Hematopoietic multipotent progenitor cell treated with erythropoietin and hydrocortisone succinate and interleukin-3 and kit ligand, for 4 days (in vitro differentiated cells): ENCODE results near the gene PRKCI.
"Not testable (repeated sequence)": the region's sequence is repeated elsewhere in the genome, so short reads cannot be mapped to it uniquely, and the experiment has no call there.

Source experiments
- DNase-seq: peaks from one replicate; pipeline ENCODE4 v3.0.0-alpha.2; 2015

The PRKCI gene

DNA sequence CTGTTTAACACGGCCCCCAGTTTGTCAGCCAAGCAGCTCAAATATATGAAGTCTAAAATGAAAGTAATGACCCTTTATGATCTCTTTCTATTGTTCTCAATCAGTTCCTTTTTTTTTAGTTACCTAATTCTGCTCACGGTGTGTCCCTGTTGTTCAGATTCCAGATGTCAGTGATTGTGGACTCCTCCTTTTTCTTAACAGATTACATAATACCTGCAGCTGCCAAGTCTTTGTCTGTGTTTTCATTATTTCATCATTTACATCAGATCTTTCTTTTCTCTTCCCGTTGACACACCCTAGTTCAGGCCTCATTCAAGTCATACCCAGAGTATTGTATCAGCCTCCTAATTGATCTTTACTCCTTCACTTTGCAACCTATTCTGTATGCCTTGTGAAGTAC lies 79.2 kb downstream of the PRKCI start:
- DNase-seq, result peak; percentile 53

DNA sequence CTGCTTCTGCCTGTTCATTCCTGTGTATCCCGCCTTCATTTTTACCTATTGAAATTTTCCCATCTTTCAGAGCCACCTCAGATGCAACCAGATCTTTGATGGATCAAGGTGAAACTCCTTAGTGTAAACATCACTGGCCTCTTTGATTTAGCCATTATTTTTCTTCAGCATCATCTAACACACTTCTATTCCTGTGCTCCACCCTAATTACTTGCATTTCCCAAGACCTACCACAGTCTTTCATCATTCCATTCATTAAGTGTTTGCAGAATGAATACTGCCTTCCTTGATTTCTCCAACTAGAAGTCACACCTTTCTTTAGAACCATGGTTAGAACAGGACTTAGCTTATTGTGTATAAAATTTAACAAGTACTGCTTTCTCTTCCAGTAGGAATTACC lies 79.8 kb downstream of the PRKCI start:
- no peak for DNase-seq

DNA sequence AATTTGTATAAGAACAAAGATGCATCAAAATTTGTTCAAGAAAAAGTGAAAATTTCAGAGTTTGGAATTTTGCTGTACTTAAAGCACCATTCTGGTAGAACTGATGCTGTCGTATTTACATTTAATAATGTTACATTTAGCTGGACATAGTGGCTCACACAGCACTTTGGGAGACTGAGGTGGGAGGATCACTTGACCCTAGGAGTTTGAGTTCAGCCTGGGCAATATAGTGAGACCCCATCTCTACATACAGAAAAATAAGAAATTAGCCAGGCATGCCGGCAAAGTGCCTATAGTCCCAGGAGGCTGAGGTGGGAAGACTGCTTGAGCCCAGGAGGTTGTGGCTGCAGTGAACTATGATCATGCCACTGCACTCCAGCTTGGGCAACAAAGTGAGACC lies 83.8 kb downstream of the PRKCI start:
- no peak for DNase-seq

DNA sequence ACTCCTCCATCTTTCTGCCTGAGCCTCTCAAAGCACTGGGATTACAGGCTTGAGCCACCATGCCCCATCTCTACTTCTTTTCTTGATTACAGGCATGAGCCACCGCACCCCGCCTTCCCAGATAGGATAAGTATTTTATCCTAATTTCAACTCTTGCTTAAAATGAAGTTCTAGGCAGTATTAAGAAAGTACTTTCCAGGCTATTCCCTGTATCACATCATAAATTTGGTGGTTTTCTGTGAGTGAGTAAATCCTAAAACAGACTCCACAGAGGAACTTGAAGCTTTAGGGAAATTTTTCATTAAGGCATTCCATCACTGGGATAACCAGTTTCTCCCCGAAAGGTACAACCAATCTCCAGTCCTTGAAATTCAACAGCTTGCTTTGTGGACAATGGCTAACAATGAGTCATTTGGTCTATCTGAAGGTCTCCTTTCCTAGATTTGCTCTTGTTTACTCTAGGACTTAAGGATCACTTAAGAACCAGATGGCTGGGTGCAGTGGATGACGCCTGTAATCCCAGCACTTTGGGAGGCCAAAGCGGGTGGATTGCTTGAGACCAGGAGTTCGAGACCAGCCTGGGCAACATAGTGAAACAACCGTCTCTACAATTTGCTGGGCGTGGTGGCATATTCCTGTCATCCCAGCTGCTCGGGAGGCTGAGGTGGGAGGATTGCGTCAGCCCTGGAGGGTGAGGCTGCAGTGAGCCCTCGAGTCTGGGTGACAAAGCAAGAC lies 85.6 kb downstream of the PRKCI start:
- DNase-seq, result no peak

DNA sequence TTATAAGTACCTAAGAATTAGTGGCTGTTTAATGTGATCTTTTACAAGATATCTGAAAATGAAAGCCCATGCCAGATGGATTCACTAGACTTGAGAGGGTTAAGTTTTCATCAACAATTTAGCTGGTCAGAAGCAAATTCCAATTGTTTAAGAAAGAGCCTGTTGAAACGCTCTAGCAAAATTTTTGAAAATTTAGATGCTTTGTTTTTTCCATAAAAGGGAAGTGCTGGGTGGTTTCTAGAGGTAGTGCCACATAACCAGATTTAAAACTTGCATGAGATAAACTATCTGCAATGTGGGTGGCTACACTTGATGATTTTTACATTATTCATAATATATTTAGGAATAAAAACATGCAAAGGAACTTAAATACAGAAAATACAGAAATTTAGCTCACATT lies 86.8 kb downstream of the PRKCI start:
- no peak for DNase-seq

DNA sequence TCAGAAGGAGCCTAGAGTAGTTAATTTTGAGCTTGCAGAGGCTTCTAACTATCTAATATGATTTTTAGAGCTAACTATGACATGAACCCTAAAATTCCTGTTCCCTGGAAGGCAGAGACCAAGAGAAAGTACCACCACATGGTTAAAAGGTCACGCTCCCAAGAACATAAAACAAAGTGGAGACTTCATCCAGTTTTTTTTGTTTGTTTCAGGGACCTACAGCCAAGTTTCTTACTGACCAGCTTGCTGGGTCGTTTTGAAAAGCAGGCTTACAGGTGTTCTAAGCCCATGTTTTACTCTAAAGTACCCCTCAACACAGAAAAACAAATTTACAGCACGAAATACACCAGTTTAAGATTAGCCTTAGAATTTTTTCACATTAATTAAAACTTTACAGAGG lies 95.7 kb downstream of the PRKCI start:
- DNase-seq, result no peak

DNA sequence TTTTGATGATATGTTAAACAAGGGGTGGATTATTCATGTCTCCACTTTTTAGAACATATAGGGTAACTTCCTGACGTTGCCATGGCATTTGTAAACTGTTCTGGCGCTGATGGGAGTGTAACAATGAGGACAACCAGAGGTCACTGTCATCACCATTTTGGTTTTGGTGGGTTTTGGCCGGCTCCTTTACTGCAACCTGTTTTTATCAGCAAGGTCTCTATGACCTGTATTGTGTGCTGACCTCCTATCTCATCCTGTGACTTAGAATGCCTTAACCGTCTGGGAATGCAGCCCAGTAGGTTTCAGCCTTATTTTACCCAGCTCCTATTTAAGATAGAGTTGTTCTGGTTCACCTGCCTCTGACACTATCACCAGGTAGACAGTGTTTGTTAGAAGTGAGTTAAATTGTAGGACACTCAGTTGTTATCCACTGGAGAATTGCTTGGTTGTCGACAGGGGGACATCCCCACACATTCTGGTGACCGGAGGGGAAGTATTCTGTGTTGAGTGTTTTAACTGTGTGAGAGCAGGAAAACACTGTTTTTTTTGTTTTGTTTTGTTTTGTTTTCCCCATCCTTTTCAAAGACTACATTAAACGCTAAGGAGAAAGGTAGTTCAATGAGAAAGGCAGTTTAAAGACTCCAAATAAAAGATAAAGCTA lies 98.4 kb downstream of the PRKCI start:
- no peak for DNase-seq

DNA sequence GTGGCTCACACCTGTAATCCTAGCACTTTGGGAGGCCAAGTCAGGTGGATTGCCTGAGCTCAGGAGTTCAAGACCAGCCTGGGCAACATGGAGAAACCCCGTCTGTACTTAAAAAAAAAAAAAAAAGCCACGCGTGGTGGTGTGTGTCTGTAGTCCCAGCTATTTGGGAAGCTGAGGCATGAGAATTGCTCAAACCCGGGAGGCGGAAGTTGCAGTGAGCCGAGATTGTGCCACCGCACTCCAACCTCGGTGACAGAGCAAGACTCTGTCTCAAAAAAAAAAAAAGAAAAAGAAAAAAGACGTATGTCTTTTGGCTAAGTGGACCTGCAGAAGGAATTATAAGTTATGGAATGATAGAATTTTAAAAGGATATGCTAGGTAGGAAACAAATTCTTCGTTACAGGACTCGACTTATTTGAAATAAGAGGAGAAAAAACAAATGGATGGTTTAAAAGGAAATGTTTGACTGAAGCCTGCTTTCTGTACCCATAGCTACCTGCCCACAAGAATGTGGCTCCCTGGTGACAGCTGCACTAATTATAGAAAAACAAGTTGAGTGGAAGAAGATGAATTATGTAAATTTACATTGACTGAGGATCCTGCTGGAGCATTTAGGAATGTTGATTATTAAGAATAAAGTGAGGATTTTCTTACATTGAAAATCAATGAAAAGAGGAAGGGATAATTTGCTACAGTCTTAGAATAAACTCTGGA lies 99.3 kb downstream of the PRKCI start:
- no peak for DNase-seq

DNA sequence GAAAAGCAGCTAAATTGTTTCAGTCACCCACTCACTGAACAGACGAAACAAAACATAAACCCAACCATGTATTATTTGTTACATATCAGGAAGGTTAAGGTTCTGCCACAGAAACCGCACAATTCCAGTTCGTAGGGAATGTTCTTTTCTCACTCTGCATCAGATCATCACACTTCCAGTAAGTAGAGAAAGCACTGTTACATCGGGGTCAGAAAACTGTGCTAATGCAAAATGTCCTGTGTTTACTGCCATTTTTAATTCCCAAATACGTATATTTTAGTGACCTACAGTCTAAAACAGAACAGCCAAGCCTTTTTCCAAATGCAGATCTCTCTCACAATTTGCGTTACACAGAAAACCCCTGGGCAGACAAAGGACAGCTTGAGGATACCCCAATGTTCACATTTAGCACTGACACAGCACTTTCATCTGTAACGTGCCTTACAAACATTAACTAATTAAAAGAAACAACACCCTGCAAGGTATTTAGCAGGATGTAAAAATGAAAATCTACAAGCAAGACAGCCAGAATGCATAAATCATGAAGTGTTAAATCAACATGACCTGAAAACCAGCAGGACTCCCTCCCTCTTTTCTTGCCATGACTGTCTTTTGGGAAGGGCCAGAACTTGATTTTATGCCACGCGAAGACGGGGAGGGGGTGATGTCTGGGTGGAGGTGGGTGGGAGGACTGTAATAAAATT lies 100.5 kb downstream of the PRKCI start:
- no peak for DNase-seq

DNA sequence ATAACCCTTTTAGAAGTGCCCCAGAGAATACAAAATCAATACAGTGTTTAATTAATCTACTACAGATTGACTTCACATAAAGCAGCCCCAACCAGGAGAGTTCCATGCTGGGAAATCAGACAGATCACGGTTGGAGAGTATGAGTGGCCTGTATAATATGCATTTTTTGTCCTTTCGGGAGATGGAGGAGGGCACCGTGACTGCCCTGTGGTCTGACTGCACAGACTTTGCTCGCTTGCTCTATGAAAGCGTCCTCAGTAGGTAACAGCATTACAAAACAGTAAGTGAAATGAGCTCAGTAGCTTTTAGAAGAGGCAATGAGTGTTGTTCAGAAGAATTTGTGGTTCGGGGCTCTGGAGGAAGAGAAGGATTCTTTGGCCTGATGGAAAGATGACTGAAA lies 101.1 kb downstream of the PRKCI start:
- DNase-seq, result no peak

DNA sequence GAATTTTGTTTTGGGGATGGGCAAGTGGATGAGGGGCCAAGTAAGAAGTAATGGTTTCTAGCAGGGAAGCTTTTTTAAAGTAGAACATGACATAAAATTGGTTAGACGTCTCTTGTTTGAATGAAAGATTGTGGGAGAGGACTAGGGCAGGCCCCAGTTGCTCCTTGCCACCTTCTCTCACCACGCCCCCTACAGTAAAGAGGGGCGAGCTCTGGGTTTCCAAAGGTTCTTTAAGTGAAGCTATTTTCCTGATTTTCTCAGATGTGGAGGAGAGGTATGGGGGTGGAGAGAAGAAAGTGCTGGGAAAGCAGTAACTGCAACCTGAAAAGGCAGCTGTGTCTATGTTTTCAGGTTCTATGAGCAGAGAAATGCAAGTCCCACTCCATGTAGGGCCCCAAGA lies 102.7 kb downstream of the PRKCI start:
- DNase-seq, result no peak

DNA sequence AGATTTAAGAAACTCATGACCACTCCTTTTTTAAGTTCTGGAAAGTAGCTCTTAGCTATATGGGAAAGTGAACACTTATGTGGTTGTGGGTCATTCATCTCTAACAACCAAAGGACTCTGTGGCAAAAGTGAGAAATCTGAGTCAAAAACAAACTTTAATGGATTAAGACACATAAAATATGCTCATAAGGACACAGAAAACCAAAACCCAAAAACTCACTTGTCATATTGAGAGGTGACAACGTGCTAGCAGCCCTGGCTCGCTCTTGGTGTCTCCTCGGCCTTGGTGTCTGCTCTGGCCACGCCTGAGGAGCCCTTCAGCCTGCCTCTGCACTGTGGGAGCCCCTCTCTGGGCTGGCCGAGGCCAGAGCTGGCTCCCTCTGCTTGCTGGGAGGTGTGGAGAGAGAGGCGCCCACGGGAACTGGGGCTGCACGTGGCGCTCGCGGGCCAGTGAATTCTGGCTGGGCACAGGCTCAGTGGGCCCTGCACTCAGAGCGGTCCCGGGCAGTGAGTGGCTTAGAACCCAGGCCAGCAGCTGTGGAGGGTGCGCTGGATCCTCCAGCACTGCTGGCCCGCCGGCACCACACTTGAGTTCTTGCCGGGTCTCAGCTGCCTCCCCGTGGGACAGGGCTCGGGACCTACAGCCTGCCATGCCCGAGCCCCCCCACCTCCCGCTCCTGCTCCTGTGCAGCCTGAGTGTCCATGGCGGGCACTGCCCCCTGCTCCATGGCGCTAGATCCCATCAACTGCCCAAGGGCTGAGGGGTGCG lies 105.0 kb downstream of the PRKCI start:
- no peak for DNase-seq

DNA sequence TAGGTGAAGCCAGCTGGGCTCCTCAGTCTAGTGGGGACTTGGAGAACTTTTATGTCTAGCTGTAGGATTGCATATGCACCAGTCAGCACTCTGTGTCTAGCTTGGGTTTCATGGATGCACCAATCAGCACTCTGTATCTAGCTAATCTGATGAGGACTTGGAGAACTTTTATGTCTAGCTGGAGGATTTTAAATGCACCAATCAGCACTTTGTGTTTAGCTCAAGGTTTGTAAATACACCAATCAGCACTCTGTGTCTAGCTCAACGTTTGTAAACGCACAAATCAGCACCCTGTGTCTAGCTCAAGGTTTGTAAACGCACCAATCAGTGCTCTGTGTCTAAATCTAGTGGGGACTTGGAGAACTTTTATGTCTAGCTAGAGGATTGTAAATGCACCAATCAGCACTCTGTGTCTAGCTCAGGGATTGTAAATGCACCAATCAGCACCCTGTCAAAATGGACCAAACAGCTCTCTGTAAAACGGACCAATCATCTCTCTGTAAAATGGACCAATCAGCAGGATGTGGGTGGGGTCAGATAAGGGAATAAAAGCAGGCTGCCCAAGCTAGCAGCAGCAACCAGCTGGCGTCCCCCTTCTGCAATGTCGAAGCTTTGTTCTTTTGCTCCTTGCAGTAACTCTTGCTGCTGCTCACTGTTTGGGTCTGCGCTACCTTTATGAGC lies 105.8 kb downstream of the PRKCI start:
- not testable (repeated sequence) for DNase-seq

DNA sequence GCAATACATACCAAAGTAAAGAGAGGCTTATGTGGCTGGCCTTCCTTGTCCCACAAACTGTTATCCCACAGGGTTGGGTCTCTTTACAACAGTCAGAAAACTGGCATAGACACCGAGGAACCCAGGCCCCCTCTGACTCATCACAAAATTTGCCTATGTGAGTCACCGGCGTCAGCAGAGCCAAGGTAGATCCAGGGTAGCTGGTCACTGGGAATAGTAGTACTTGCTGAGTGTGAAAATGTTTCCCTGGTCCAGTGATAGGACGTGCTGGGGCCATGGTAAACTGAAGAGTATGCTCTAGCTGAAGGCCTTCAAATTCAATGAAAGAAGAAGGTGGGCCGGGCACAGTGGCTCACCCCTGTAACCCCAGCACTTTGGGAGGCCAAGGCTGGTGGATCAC lies 108.1 kb downstream of the PRKCI start:
- DNase-seq, result no peak

DNA sequence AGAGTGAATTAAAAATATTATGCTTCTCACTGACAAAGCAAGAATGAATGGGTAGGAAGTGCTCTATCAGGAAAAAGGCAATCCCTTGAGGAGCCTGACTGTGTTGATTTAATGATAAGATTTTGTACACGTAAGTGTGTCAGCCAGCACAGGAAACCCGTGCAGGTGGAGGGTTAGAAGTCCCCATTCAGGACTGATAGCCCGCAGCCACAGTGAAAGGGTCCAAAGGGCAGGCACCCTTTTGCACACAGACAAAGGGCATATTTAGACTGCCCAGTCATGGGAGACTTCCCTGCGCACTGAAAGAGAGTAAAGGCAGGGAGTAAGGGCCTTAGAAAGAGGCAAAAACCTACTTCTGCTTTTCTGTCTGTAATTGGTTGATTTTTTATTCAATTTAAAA lies 108.9 kb downstream of the PRKCI start:
- peak; percentile 38 for DNase-seq

DNA sequence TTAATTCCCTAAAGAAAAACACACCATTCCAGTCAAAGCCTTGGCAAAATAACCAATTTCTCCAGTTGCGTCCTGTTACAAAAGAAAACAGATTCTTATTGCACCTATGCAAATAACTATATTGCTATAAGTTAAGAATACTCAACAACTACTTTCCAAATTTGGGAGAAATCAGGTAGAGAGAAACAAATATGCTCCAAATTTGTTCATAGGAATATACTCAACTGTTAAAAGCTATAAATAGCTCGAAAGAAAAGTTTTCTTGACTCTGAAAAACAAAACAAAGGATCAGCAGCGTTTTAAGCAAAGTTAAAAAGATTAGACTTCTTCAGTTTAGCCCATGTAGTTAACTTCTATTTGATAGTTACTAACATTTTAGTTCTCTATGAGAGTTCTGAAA lies 115.2 kb downstream of the PRKCI start:
- no peak for DNase-seq

DNA sequence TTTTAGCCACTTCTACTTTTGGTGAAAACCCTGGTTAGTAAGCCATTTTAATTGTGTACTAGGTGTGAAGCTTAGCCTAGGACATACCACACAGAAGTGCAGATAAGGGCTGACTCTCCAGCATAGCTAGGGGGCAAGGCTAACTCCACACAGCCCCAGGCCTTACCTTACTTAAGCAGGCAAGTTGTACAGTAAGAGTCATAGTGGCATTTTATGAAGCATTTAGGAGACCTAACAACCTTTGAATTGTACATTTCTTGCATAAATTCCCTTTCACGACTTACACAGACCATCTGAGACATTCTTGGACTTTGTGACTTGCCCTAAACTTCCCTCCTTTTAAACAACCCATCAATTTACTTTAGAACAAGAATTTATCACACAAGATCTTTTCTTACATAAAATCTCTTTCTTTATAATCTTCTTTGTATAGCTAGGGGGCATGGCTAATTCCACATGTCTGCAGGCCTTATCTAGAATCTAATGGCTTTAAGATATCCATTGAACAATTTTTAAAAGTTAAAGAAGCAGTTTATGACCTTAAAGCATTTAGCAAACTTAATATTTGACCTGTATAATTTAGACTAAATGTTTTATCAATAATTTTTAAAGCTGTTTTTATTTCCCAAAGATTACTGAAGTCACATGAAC lies 116.6 kb downstream of the PRKCI start:
- DNase-seq, result no peak

DNA sequence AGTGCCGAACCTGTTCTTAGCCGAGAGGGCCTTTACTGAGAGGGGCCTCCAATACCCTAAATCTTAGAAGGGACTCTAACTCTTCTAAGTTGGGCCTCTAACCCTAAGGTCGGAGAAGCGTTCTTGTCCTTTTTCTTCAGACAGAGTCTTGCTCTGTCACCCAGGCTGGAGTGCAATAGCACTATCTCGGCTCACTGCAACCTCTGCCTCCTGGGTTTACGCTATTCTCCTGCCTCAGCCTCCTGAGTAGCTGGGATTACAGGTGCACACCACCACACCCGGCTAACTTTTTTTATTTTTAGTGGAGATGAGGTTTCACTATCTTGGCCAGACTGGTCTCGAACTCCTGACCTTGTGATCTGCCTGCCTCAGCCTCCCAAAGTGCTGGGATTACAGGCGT lies 120.0 kb downstream of the PRKCI start:
- DNase-seq, result not testable (repeated sequence)

DNA sequence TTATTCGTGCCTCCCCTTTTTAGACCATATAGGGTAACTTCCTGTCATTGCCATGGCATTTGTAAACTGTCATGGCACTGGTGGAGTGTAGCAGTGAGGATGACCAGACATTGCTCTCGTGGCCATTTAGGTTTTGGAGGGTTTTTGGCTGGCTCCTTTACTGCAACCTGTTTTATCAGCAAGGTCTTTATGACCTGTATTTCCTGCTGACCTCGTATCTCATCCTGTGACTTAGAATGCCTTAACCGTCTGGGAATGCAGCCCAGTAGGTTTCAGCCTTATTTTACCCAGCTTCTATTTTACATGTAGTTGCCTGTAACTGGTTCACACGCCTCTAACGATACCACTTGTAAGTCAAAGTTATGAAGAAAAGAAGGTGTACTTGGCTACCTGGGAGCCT lies 121.6 kb downstream of the PRKCI start:
- not testable (repeated sequence) for DNase-seq

DNA sequence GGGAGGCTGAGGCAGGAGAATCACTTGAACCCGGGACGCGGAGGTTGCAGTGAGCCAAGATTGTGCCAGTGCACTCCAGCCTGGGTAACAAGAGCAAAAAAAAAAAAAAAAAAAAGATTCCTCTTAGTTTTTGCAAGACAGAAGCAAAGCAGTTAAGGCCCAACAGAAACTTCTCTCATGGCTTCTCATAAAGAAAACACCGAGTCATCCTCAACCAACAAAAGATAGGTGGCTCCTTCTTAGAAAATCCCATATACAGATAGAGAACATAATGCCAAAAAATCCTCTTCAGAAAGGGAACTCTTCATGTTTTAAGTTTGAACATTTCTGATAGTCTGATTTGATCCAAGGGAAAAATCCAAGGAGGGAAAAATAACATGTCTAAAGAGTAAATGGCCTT lies 122.7 kb downstream of the PRKCI start:
- peak; percentile 56 for DNase-seq
